Activated T-cell treated with anti-CD3 and anti-CD28 coated beads for 1 hour (primary cell): ENCODE measurements around the gene KRTAP25-1.

Source experiments
- DNase-seq: peaks from one replicate; pipeline ENCODE4 v3.0.0-alpha.2; 2020; ENCODE audit warnings: low read depth

The KRTAP25-1 gene

DNA sequence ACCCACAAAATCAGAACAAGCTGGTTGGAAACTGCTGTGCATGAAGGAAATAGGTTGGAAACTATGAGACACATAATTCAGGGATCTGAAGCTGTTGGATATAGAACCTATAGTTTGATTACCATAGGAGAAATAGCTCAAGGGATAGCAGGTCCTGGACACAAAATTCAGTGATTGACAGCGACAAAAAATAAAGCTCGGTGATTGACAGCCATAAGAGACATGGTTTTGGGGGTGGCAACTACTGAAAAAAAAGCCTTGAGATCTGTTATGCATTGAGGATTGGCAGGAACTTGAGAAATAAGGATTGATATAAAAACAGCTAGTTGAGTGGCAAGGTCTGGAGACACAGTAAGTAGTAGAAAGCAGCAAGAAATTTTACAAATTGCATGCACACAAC, at the start of gene KRTAP25-1:
Gene KRTAP25-1 (minus strand): TSS at position 300 of the 400 bp plus-strand sequence. CDS start 24 bp downstream, at position 276.
- no peak for DNase-seq

- DNase-seq: no peak
These were observed 49.4 kb upstream of the KRTAP25-1 start for GRCh38 chr21:30338717-30339116.

DNA sequence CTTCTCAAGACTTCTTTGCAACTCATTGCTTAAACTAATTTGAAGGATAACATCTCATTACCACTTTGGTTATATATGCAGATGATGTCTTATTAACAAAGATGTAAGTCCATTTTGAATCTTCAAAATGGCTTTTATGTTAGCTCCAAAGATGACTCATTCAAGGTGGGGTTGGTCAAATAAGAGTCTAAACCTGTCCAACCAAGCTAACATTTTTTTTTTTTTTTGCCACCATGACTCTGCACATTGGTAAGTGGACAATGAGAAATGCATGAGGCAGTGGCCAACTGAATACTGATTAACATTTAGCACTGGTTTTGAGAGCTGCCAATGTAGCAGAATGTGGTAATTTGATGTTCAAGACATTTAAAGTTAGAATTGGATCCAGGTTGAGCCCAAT, 48.5 kb upstream of the KRTAP25-1 start:
- DNase-seq: no peak

DNA sequence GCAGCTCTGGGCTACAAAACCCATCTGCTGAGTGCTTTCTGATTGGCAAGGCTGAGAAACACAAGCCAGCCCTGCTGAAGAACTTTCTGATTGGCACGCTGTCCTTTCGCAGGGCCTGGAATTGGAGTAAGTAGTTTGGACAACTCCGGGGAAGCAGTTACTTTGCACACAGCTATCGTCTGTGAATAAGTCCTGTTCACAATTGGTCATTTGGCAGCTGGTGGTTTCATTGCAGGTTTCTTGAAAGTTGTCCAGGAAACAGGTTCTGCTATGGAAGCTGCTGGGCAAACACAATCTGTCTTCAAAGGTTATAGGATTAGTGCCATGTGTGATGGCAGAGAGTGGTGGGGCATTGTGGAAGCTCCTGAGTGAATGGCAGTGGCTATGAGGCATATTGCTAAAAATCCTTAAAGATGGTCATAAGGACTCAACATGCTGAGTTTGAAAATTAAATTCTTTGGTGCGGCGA, 48.0 kb upstream of the KRTAP25-1 start, which contains the start of gene KRTAP27-1:
Gene KRTAP27-1 (minus strand): TSS at position 419 of the 469 bp plus-strand sequence. CDS start 26 bp downstream, at position 393.
- no peak for DNase-seq

GRCh38 chr21:30336596-30336995, 47.3 kb upstream of the KRTAP25-1 start:
- DNase-seq: no peak

DNA sequence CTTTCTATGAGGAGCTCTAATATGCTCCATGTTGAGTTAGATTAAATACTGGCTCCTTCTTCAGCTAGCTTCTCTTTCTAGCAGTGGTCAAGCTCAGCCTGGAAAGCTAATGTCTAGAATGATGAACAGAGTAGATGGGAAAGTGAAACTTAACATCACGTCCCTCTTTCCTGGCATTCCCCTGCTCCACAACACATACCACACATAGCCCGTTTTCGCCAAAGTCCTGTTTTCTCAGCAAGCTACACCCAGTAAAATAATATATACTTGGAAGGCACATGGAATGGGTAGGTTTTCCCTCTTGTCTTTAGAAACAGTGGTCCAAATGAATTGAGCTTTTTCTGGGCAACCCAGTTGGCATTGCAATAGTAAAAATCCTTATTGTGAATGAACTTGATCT, 44.4 kb upstream of the KRTAP25-1 start:
- no peak for DNase-seq

DNA sequence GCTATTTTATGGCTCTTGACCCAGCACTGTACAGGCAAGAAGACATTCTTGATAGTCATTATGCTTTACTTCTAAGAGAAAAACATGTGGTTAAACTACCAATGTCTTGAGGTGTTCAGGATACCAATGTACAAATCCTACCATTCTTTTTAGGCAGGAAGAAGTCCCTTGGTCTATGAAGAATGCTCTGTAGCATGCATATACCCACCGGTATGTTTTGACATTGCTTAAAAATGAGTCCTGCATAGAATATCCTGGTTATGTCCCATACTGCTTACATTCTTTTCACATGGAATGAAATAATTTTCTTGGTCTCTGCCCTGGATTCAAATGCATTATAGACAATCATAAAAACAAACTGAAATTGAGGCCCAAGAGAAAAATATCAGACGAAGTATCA, 43.4 kb upstream of the KRTAP25-1 start:
- no peak for DNase-seq

DNA sequence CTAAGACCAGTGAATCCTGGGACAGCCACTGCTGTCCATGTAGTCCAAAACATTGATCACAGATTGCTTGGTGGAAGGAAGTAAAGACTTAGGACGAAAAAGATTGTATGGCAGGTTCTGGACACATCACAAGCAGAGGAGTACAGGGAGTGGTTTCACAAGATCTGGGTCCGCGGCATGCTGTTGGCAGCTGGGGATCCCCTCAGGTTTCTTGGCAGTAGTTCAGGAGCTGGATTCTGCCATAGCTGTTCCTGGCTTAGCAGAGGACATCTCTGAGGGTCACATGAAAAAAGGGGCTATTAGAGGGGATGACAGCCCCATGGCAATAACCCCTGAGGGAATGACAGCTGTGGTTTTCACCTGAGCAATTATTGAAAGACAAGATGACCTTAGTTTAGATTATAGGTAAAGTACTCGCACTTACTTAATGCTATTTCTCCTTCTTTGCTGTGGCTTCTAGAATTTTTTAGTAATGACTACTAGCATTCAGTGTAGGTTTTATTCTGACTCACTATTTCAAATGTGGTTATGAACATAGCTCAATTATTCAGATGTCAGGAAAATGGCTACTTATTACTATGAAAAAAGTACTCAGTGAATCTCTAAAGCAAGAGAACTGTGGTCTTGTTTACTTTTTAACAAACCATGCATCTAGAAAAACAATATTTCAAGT, 40.0 kb upstream of the KRTAP25-1 start:
- DNase-seq: no peak

GRCh38 chr21:30326390-30326789, 37.1 kb upstream of the KRTAP25-1 start:
- no peak for DNase-seq

DNA sequence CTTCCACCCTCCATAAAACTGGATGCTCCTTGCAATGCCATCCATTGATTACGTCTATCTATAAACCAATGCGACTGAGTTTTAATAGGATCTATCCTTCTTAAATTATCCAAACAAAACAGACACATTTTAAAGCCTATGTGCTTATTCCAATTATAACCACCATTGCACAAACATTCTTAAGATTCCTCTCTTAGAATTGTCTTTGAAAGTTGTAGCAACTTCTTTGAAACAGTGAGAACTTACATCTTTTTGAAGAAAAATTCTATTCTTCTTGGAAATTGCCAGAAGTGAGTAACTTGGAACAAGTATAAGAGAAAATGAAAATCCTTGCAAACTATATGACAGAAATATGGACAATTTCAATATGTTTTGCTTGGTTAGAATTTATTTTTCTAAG, 30.9 kb upstream of the KRTAP25-1 start, which contains the start of gene KRTAP26-1:
Gene KRTAP26-1 (minus strand): TSS at position 101 of the 400 bp plus-strand sequence. CDS start 280 bp downstream, outside the sequence.
- no peak for DNase-seq

- DNase-seq: no peak
These were observed 26.4 kb upstream of the KRTAP25-1 start for GRCh38 chr21:30315701-30316100.

GRCh38 chr21:30306884-30307283, 17.6 kb upstream of the KRTAP25-1 start:
- DNase-seq: no peak

DNA sequence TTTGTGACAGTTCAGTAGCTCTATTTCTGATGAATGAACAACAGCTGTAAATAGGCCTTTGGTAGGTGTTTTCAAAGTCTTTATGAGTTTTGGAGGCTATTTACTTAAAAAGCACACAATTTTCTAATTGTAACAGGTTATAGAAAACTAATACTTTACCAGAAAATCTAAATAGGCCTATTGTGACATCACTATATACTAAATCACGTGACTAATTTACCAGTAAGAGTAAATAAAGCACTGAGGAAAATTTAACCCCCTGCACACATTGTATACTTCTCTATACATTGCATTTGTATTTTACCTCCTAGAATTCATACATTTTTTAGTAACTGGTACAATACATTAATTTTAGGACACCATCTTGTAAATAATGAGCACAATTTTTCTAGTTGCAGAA, 15.8 kb upstream of the KRTAP25-1 start:
- no peak for DNase-seq

- DNase-seq: no peak
These were observed 6.5 kb downstream of the KRTAP25-1 start, which contains the start of gene KRTAP24-1 for GRCh38 chr21:30282850-30283249. KRTAP24-1 (minus strand) TSS chr21:30282950; CDS start chr21:30282932, 18 bp downstream.

DNA sequence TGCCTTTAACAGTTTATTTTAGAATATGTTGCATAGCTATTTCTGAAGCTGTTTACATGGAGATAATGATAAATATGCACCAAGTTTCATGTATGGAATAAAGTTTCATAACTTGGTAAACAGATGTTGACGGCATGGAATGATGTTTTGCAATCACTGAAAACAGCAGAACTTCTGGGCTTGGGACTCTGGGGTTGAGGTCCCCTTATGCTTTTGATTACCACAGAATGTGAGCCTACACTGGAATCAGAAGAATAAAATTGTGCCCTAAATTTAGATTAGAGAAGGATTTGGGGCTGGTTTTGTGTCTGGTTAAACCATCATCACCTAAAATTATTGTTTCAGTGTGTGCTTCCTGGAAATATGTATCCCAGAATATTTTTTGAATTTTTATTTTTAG, 17.7 kb downstream of the KRTAP25-1 start:
- DNase-seq: no peak

DNA sequence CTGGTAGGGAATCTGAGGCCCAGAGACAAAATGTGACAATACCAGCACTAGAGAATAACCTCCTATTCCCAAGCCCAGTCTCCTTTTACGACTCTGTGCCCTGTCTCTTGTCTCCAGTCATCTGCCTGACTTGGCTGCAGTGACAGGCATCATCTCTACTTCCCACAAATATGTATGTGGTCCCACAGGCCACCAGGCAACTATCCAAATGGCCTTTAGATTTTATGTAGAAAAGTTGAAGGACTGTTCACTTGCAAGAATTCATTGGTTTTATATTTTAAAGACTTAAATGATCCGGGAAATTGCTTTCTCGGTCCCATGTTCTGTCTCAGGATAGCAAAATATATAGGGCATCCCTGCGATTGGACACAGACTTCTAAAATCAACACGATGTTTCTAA, 18.2 kb downstream of the KRTAP25-1 start:
- DNase-seq: no peak

DNA sequence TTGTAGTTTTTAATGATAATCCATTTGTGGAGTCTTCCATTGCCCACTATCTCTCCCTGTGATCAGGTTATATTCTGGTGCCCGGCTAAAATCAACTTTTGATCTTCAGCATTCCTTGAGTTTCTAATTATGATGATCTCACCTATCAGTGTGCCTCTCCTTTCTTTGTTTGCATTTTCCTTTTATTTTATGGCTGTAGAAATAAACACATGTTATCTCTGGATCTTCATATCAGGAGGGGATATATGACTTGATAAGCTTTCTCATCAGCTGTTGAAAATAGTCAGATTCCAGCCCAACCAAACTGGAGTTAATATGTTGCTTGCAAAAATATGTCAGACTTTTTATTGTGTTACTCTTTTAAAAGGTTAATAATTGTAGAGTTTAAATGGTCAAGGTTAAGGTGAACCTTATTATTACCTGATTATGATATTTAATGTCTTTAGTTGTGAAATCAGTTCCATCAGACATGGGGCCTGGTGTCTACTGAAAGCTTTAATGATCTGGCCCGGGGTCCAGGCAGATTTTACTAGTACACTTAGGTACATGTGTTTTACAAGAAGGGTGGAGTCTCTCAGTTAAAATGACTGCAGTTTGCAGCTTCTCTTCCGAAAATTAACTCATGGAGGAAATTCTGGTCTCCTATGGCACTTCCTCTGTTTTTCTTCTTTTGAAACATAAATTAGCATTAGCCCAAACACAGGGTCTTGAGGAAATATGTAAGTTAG, 19.3 kb downstream of the KRTAP25-1 start:
- DNase-seq: no peak

GRCh38 chr21:30268608-30269197, 20.6 kb downstream of the KRTAP25-1 start:
- DNase-seq: no peak

GRCh38 chr21:30257773-30258172, 31.5 kb downstream of the KRTAP25-1 start:
- DNase-seq: no peak

GRCh38 chr21:30256100-30256499, 33.2 kb downstream of the KRTAP25-1 start:
- DNase-seq: no peak

- no peak for DNase-seq
These were observed 33.6 kb downstream of the KRTAP25-1 start for GRCh38 chr21:30255679-30256078.

DNA sequence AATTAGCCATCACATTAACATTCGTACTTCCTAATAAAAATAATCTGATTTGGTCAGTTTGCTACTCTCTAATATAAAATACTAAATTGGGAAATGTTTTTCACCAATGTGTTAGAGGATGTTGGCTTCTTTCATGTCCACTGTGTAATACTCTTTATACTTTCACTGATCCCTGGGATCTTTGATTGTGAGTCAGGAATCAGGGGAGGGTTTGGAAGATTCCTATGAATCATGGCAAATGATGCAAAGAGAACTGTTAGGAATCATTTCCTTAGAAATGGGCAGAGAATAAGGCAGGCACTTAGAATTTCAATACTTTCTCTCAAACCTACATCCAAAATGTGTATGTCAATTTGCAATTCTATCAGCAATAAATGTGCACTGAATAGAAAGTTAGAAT, 37.5 kb downstream of the KRTAP25-1 start:
- DNase-seq: no peak

DNA sequence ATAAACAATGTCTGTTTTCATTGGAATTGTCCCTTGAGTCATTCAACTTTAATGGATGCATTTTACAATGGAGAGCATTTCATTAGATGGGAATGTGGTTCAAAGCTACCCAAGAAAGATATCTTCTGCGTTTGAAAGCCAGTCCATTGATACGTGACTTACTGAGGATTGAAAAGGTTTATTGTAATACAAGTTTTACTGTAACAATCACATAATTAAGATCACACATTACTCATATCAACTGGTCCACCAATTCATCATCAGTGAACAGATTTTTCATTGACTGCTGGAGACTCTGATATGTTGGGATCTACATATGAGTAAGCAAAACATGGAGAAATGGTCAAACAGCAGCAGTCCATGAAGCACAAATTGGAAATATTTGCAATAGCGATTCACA, 39.4 kb downstream of the KRTAP25-1 start:
- no peak for DNase-seq
